GM12878 (cell line): Measurements from ENCODE around the gene CAB39L.

Experiments
- CREB1 ChIP-seq: IDR thresholded peaks from 2 replicates; pipeline ENCODE4 v1.6.1; 2012; ENCODE audit warnings: low read depth, mild to moderate bottlenecking, inconsistent platforms
- EP300 ChIP-seq, 2 experiments: fragments of 150-350 bp in 1 of 2; IDR thresholded peaks; 2 replicates each; pipeline ENCODE4 v1.6.1; 2011 to 2012; ENCODE audit warnings: low read depth in 2 of 2, low read length in 2 of 2, borderline replicate concordance in 1 of 2, improper control_type of control experiment in 1 of 2, inconsistent platforms in 1 of 2; ENCODE audit not compliant: control insufficient read depth in 1 of 2
- MYC ChIP-seq: IDR thresholded peaks from 2 replicates; pipeline ENCODE4 v1.6.1; 2011; ENCODE audit warnings: mild to moderate bottlenecking, low read length, moderate library complexity, inconsistent platforms; ENCODE audit not compliant: insufficient read depth, insufficient replicate concordance, insufficient read length, severe bottlenecking
- NFYA ChIP-seq: IDR thresholded peaks from 2 replicates; pipeline ENCODE4 v1.6.1; 2011; ENCODE audit warnings: low read depth, mild to moderate bottlenecking, low read length, improper control_type of control experiment, borderline replicate concordance
- PAX5 ChIP-seq: IDR thresholded peaks from 2 replicates; pipeline ENCODE4 v1.6.1; 2011; ENCODE audit warnings: low read depth, low read length, borderline replicate concordance
- POLR2A ChIP-seq: IDR thresholded peaks from 2 replicates; pipeline ENCODE4 v1.6.1; 2011; ENCODE audit warnings: low read depth, mild to moderate bottlenecking, low read length
- POLR2AphosphoS5 ChIP-seq: IDR thresholded peaks from 2 replicates; pipeline ENCODE4 v1.6.1; 2011; ENCODE audit warnings: mild to moderate bottlenecking, low read length, inconsistent platforms
- WRNIP1 ChIP-seq: IDR thresholded peaks from 2 replicates; pipeline ENCODE4 v1.6.1; 2011; ENCODE audit warnings: low read depth, low read length, improper control_type of control experiment, borderline replicate concordance
- TF ChIP-seq, protein P1 (sequence below): IDR thresholded peaks from 2 replicates; pipeline ENCODE4 v1.6.1; 2012; ENCODE audit warnings: low read depth, low read length, improper control_type of control experiment
- TF ChIP-seq, protein P2 (sequence below): fragments of 150-350 bp; IDR thresholded peaks from 2 replicates; pipeline ENCODE4 v1.6.1; 2016; ENCODE audit warnings: low read depth, low read length
- TF ChIP-seq, protein P3 (sequence below): fragments of 450-650 bp; IDR thresholded peaks from 2 replicates; pipeline ENCODE4 v1.6.1; 2017; ENCODE audit warnings: mild to moderate bottlenecking
- TF ChIP-seq, protein P4 (sequence below): fragments of 450-650 bp; IDR thresholded peaks from 2 replicates; pipeline ENCODE4 v1.6.1; 2018; ENCODE audit warnings: borderline replicate concordance, mild to moderate bottlenecking; ENCODE audit not compliant: partially characterized antibody
- TF ChIP-seq, protein P5 (sequence below), 3 experiments: IDR thresholded peaks in 2 of 3; conservative IDR thresholded peaks in 1 of 3; 2 replicates each; pipeline ENCODE4 v1.5.1; 2011; ENCODE audit warnings: low read depth in 3 of 3, low read length in 3 of 3, mild to moderate bottlenecking in 3 of 3, control low read depth in 2 of 3, moderate library complexity in 2 of 3, inconsistent platforms in 1 of 3, mixed read lengths in 1 of 3; ENCODE audit not compliant: control insufficient read depth in 2 of 3, insufficient read depth in 1 of 3; ENCODE audit errors: extremely low read depth in 1 of 3

DNA sequence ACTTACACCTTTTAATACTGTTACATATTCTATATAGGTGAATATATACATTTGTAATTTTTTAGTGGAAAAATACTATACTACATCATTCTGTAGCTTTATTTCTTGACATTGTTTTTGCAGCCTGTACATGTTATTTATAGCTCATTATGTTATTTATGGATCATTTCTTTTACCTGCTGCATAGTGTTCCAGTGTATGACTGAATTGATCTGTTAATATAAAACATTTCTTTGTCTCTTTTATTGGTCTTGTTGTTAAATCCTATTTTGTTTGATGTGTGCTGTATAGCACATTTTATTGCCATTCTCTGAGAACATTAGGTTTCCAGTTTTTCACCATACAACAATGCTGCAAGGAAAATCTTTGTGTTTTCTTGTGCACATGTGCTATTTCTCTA is 2.6 kb upstream of the CAB39L start:
- TF ChIP-seq, protein P1, sequence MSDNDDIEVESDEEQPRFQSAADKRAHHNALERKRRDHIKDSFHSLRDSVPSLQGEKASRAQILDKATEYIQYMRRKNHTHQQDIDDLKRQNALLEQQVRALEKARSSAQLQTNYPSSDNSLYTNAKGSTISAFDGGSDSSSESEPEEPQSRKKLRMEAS, result no peak
- TF ChIP-seq, protein P2, sequence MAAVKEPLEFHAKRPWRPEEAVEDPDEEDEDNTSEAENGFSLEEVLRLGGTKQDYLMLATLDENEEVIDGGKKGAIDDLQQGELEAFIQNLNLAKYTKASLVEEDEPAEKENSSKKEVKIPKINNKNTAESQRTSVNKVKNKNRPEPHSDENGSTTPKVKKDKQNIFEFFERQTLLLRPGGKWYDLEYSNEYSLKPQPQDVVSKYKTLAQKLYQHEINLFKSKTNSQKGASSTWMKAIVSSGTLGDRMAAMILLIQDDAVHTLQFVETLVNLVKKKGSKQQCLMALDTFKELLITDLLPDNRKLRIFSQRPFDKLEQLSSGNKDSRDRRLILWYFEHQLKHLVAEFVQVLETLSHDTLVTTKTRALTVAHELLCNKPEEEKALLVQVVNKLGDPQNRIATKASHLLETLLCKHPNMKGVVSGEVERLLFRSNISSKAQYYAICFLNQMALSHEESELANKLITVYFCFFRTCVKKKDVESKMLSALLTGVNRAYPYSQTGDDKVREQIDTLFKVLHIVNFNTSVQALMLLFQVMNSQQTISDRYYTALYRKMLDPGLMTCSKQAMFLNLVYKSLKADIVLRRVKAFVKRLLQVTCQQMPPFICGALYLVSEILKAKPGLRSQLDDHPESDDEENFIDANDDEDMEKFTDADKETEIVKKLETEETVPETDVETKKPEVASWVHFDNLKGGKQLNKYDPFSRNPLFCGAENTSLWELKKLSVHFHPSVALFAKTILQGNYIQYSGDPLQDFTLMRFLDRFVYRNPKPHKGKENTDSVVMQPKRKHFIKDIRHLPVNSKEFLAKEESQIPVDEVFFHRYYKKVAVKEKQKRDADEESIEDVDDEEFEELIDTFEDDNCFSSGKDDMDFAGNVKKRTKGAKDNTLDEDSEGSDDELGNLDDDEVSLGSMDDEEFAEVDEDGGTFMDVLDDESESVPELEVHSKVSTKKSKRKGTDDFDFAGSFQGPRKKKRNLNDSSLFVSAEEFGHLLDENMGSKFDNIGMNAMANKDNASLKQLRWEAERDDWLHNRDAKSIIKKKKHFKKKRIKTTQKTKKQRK, result no peak
- TF ChIP-seq, protein P3, sequence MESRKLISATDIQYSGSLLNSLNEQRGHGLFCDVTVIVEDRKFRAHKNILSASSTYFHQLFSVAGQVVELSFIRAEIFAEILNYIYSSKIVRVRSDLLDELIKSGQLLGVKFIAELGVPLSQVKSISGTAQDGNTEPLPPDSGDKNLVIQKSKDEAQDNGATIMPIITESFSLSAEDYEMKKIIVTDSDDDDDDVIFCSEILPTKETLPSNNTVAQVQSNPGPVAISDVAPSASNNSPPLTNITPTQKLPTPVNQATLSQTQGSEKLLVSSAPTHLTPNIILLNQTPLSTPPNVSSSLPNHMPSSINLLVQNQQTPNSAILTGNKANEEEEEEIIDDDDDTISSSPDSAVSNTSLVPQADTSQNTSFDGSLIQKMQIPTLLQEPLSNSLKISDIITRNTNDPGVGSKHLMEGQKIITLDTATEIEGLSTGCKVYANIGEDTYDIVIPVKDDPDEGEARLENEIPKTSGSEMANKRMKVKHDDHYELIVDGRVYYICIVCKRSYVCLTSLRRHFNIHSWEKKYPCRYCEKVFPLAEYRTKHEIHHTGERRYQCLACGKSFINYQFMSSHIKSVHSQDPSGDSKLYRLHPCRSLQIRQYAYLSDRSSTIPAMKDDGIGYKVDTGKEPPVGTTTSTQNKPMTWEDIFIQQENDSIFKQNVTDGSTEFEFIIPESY, result no peak
- TF ChIP-seq CREB1 (no peak), POLR2AphosphoS5 (no peak), PAX5 (no peak), WRNIP1 (no peak), MYC (no peak), NFYA (no peak), POLR2A (no peak), EP300 (IDR thresholded peaks at IDR 0.05; ENCODE audit: borderline replicate concordance in 1 of 2, control insufficient read depth in 1 of 2, low read depth in 2 of 2, low read length in 2 of 2) (no peak)
- TF ChIP-seq, protein P4, sequence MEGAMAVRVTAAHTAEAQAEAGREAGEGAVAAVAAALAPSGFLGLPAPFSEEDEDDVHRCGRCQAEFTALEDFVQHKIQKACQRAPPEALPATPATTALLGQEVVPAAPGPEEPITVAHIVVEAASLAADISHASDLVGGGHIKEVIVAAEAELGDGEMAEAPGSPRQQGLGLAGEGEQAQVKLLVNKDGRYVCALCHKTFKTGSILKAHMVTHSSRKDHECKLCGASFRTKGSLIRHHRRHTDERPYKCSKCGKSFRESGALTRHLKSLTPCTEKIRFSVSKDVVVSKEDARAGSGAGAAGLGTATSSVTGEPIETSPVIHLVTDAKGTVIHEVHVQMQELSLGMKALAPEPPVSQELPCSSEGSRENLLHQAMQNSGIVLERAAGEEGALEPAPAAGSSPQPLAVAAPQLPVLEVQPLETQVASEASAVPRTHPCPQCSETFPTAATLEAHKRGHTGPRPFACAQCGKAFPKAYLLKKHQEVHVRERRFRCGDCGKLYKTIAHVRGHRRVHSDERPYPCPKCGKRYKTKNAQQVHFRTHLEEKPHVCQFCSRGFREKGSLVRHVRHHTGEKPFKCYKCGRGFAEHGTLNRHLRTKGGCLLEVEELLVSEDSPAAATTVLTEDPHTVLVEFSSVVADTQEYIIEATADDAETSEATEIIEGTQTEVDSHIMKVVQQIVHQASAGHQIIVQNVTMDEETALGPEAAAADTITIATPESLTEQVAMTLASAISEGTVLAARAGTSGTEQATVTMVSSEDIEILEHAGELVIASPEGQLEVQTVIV, result no peak
- TF ChIP-seq, protein P5, sequence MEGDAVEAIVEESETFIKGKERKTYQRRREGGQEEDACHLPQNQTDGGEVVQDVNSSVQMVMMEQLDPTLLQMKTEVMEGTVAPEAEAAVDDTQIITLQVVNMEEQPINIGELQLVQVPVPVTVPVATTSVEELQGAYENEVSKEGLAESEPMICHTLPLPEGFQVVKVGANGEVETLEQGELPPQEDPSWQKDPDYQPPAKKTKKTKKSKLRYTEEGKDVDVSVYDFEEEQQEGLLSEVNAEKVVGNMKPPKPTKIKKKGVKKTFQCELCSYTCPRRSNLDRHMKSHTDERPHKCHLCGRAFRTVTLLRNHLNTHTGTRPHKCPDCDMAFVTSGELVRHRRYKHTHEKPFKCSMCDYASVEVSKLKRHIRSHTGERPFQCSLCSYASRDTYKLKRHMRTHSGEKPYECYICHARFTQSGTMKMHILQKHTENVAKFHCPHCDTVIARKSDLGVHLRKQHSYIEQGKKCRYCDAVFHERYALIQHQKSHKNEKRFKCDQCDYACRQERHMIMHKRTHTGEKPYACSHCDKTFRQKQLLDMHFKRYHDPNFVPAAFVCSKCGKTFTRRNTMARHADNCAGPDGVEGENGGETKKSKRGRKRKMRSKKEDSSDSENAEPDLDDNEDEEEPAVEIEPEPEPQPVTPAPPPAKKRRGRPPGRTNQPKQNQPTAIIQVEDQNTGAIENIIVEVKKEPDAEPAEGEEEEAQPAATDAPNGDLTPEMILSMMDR (IDR thresholded peaks at IDR 0.05 in 2 of 3, conservative IDR thresholded peaks at IDR 0.05 in 1 of 3; ENCODE audit: control insufficient read depth in 2 of 3, extremely low read depth in 1 of 3, insufficient read depth in 1 of 3, low read depth in 3 of 3, low read length in 3 of 3), result no peak
